SK-N-MC (cell line): Measurements from ENCODE around the gene KCNAB1.
A peak's percentile ranks its signal among the peaks of the same experiment; 100 is the strongest.

Experiments used
- EZH2 ChIP-seq: fragments of 200-600 bp; sonication (generic); IDR thresholded peaks from one replicate; pipeline ENCODE4 v1.6.1; 2017; ENCODE audit warnings: antibody characterized with exemption
- FOXP2 ChIP-seq: optimal IDR thresholded peaks from 2 replicates; pipeline ENCODE3; 2011; ENCODE audit warnings: mild to moderate bottlenecking, moderate library complexity; ENCODE audit not compliant: insufficient read depth; ENCODE audit errors: extremely low read length, control extremely low read depth
- POLR2AphosphoS5 ChIP-seq: IDR thresholded peaks from 2 replicates; pipeline ENCODE4 v1.6.1; 2012; ENCODE audit warnings: mild to moderate bottlenecking, low read depth, low read length, borderline replicate concordance

GRCh38 chr3:156400062-156400461, 279.7 kb downstream of the KCNAB1 start:
- TF ChIP-seq POLR2AphosphoS5 = peak; percentile 47; the same call in 1 of the 2 replicates
- TF ChIP-seq EZH2 = no peak
- TF ChIP-seq FOXP2 = no peak
